GM12891 (cell line): ENCODE data around the gene OR52E8.

ENCODE experiments used
- DNase-seq: peaks from one replicate; pipeline ENCODE4 v3.0.0; 2011; ENCODE audit warnings: low spot score; ENCODE audit not compliant: insufficient read length
- FAIRE-seq: peaks from 2 replicates; lab custom pipeline; 2011; peaks lifted over from hg19 to GRCh38; lab: Jason Lieb, UNC
- PAX5 ChIP-seq: IDR thresholded peaks from 2 replicates; pipeline ENCODE4 v1.6.1; 2011; ENCODE audit warnings: low read length, moderate library complexity, mild to moderate bottlenecking; ENCODE audit not compliant: insufficient read depth, severe bottlenecking
- POLR2A ChIP-seq: IDR thresholded peaks from 2 replicates; pipeline ENCODE4 v1.6.1; 2011; ENCODE audit warnings: low read depth, low read length, control low read depth
- POLR2AphosphoS5 ChIP-seq: IDR thresholded peaks from 2 replicates; pipeline ENCODE4 v1.6.1; 2011; ENCODE audit warnings: low read depth, low read length, control low read depth
- POU2F2 ChIP-seq: IDR thresholded peaks from 2 replicates; pipeline ENCODE4 v1.6.1; 2011; ENCODE audit warnings: low read depth, mild to moderate bottlenecking, control low read depth, low read length, moderate library complexity
- SPI1 ChIP-seq: IDR thresholded peaks from 2 replicates; pipeline ENCODE4 v1.6.1; 2011; ENCODE audit warnings: low read depth, low read length, control low read depth
- TAF1 ChIP-seq: IDR thresholded peaks from 2 replicates; pipeline ENCODE4 v1.6.1; 2011; ENCODE audit warnings: low read depth, low read length, control low read depth

Gene OR52E8

DNA sequence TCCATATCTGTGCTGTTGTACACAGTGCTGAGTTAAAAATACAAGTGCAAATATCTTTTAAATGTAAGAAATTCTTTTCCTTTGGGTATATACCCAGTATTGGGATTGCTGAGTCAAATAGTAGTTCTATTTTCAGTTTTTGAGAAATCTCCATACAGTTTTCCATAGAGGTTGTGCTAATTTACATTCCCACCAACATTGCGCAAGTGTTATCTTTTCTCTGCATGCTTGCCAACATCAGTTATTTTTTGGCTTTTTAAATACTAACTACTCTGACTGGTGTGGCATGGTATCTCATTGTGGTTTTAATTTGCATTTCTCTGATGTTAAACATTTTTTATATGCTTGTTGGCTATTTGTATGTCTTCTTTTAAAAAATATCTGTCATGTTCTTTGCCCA lies 6.5 kb downstream of the OR52E8 start:
- FAIRE-seq (no peak), DNase-seq (no peak)
- TF ChIP-seq PAX5 (no peak), SPI1 (no peak), POLR2AphosphoS5 (no peak), POU2F2 (no peak), TAF1 (no peak), POLR2A (no peak)

DNA sequence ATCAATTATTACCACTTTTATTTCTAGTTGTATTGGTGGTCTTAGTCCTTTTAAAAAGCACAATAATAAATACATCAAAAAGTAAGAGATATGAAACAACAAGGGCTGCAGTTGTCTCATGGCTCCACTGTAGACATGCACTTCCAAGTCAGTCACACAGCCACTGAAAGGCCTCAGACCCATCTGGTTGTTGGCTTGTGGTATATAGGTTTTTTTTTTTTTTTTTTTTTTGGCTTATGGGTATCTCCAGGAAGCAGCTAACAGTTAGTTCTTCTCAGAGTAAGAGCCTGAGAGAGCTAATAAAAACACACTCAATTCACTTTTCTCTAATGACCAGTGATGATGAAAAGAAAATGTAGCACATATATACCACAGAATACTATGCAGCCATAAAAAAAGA lies 9.8 kb downstream of the OR52E8 start:
- TF ChIP-seq TAF1 (no peak), POLR2AphosphoS5 (no peak), SPI1 (no peak), POLR2A (no peak), PAX5 (no peak), POU2F2 (no peak)
- DNase-seq (no peak), FAIRE-seq (no peak)

DNA sequence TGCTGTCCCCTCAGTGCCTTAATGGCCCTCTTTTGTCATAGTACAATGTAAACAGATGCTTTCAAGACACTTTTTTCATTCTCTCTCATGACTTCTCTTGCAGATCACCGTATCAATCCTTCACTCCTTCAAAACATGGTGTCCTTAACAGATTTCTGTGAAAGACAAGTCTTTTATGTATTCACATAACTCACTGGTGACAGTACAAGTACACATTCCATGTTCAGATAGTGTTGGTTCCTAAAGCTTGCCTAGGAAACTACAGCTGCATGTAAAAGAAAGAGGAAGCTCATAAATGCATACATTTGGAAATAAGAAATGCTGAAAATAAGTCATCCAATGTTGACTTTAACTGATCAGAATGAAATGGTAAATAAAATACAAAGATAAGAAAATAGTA lies 10.8 kb downstream of the OR52E8 start:
- FAIRE-seq (no peak), DNase-seq (no peak)
- no peak for TF ChIP-seq POU2F2
- TF ChIP-seq PAX5, result no peak
- no peak for TF ChIP-seq TAF1

DNA sequence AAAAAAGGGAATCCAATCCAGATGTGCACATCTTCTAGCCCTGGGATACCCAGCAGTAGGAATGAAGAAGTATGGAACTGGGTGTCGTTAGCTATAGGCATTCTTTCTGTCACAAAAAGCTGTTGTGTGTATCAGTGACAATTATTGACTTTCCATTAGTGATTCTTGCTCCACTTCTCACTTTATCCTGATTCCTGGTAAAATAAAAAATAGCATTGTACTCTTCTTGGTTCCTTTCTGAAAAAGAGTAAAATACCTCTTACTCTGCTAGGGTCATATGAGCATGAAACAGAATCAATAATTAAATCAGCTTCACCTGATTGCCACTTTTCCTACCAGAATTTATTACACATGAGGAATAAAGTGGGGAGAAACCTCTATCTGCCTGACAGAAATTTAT lies 15.7 kb downstream of the OR52E8 start, which contains the start of gene OR52E6:
TSS of gene OR52E6 (minus strand) at position 101 of the 400 bp plus-strand sequence. CDS start at position 101, 0 bp downstream.
- TF ChIP-seq TAF1, result no peak
- no peak for TF ChIP-seq POLR2AphosphoS5
- TF ChIP-seq POU2F2, result no peak
- no peak for TF ChIP-seq POLR2A
- TF ChIP-seq SPI1, result no peak
- TF ChIP-seq PAX5, result no peak
- DNase-seq (no peak), FAIRE-seq (no peak)

- FAIRE-seq, result no peak
- TF ChIP-seq POU2F2 (no peak), POLR2A (no peak), SPI1 (no peak)
- DNase-seq, result no peak
These were observed 19.8 kb downstream of the OR52E8 start for GRCh38 chr11:5837695-5838094.

GRCh38 chr11:5833446-5833845 lies 24.0 kb downstream of the OR52E8 start:
- FAIRE-seq (no peak), DNase-seq (no peak)
- TF ChIP-seq POLR2A (no peak), POU2F2 (no peak), SPI1 (no peak), PAX5 (no peak), POLR2AphosphoS5 (no peak), TAF1 (no peak)

DNA sequence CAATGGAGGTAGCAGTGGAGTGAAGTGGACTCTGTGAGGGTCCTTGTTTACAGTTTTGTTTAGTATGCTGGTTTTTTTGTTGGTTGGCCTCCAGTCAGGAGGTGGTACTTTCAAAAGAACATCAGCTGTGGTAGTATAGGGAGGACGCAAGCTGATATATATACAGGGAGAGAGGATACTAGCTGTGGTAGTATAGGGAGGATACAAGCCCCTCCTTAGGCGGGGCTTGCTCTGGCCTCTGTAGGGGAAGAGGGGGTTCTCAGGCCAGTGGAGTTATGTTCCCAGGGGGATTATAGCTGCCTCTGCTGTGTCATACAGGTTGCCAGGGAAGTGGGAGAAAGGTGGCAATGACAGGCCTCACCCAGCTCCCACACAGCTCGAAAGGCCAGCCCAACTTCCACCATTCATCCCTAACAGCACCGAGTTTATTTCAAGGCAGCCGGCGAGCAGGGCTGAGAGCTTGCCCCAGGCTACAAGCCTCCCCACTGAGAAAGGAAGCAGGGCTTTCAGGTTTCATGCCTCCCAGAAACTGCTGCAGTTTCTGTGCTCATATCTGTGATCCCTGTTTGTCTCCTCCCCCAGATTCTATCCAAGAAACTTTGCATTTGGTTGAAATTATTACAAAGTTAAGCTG lies 26.2 kb downstream of the OR52E8 start:
- FAIRE-seq, result no peak
- DNase-seq, result no peak
- TF ChIP-seq POLR2AphosphoS5 (no peak), SPI1 (no peak), POU2F2 (no peak), PAX5 (no peak), POLR2A (no peak)

- FAIRE-seq, result peak; percentile 65
- no peak for DNase-seq
- TF ChIP-seq SPI1, result no peak
These were observed 39.1 kb downstream of the OR52E8 start for GRCh38 chr11:5818245-5818886.

DNA sequence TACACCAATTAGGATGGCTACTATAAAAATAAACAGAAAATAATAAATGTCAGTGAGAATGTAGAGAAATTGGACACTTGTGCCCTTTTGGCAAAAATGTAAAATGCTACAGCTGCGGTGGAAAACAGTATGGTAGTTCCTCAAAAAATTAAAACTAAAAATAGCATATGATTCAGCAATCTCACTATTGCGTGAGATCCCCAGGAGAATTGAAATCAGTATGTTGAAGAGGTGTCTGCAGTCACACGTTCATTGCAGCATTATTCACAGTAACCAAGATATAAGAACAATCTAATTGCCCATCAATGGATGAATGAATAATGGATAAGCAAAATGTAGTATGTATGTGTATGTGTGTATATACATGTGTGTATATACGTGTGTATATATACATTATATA lies 42.0 kb downstream of the OR52E8 start:
- TF ChIP-seq PAX5, result no peak
- peak; percentile 29 for TF ChIP-seq SPI1
- DNase-seq, result no peak
- FAIRE-seq, result no peak
